Measurements from ENCODE around the gene PIKFYVE.
"Not testable (repeated sequence)": the region's sequence is repeated elsewhere in the genome, so short reads cannot be mapped to it uniquely, and the experiment has no call there.

Gene PIKFYVE

DNA sequence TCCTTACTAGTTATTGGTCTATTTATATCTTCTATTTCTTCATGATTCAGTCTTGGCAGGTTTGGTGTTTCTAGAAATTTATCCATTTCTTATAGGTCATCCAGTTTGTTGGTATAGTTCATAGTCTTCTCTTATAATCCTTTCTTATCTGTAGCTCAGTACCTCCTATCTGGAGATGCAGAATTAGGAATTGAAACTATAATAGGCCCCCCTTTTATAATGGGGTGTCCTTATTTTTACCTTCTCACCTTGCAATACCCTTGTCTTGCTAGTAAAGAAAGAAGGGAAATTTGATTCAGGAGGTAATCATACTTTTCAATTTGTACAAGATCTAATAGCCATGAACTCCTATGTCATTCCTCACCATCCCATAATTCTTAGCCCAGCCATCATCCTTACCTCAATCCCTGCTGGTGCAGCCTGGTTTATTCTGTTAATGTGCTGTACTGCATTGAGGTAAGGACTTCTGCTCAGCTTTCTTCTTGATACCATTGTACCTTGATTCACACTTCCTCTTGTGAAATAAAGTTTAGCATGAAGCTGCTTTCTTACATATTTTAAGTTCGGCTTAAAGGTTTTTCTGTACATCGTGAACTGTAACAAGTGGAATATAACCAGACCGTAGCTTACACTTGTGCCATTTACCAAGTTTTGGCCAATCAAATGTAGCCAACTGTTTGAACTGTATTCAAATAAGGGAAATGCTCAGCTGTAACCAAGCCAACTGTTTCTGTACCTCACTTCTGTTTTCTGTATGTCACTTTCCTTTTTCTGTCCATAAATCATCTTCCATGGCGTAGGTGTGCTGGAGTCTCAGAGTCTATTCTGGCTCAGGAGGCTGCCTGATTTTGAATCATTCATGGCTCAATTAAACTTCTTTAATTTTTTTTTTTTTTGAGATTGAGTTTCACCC, 100.4 kb downstream of the PIKFYVE start:
- FAIRE-seq = no peak

DNA sequence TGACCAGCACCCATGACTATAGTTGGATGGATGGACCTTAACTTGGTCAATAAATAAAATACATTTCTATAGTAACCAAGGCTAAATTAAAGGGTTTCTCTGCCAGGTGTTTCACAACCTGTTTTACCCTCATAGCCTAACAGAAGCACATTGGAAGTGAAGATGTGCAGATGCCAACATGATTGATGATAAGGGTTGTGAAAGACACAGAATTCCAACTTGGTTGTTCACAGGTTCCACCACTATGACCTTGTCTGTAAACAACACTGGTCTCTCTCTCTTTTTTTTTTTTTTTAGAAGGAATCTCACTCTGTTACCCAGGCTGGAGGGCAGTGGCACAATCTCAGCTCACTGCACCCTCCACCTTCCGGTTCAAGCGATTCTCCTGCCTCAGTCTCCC, 103.0 kb downstream of the PIKFYVE start:
- no peak for FAIRE-seq

DNA sequence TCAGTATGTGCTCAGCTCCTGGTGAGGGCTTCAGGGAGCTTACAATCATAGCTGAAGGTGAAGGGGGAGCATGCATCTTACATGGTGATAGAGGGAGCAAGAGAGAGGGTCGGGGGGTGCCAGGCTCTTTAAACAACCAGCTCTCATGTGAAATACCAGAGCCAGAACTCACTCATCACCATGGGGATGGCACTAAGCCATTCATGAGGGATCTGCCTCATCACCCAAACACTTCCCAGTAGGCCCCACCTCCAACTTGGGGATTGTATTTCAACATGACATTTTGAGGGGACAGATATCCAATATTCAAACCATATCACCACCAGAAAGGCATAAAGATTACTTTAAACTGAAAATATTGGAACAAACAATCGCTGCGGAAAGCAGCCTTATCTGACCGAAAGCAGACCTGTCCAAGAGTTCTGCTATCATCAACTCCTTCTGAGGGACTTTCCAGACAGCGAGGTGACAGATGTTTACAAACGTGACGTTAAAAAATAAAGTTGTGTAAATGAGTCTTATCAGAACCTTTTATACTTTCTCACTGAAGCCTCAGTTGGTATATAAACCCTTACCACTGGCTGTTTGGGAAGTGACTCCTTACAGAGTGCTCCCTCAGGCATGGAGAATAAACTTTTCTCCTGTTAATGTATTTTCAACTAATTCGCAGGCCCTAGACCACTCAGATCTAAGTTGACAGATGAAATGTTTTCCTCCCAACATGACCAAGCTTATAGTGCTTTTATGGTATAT, 105.0 kb downstream of the PIKFYVE start:
- FAIRE-seq = no peak

DNA sequence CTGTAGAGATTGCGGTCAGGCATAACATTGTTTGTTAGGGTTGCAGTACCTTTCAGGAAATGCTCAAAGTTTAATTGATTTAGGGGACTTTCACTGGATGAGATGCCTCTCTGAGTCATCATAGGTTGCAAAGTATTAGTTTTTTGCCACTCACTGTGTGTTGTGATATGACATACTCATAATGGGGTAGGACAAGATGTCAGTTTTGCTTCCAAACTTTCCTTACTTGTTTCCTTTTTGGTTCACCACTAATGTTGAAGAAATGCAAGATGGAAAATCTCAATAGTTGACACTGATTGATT, 105.5 kb downstream of the PIKFYVE start:
- FAIRE-seq = no peak

DNA sequence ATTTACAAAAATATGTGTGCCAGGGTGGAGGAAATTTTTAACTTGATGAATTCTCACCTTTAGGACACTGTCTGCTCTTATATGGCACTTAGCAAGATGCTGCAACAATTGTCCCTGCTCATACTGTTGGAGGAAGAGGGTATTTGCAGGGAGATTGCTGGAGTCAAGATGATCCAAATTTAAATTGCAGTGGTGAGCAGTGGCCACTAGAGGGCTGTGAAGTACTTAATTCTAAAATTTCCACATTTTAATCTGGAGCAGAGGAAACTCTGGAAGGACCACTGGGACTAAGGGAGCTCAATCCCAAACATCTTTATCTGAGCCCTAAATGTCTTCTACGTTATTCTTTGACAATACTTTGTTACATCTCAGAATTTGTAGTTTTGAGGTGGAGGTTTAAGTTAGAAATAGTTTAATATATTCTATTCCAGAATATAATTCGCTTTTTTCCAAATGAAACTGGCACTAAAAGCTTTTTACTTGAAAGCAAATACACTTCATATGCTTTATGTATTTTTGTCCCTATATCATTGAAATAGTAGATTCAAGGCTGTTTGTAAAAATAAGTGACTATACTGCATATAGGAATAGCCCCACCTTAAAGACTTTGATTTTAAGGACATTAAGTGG, 107.5 kb downstream of the PIKFYVE start:
- no peak for FAIRE-seq

DNA sequence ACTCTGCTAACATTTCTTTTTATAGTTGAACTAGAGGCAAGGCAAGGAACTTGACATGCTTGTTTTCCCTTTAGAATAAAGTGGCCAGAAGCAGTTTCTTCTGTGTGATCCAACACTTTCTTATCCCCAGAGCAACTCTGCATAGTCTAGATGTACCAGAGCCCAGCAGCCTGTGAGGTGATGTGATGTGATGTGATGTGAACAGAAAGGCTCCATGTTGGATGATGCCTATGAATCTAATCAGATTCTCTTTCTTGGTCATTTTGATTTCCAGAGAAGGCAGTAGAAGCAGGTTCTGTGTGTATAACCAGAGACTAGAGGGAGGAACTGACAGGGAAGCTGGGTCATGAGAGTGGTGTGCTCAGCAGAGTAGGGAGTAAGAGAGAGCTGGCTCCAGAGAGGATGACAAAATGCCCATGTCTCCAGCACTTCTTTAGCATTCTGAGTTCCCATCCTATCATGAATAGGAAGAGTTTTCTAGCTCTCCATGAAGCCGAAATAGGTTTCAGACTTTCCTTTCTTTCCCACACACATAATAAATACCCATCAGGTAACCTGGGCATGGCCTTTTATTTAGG, 109.5 kb downstream of the PIKFYVE start:
- FAIRE-seq = no peak

DNA sequence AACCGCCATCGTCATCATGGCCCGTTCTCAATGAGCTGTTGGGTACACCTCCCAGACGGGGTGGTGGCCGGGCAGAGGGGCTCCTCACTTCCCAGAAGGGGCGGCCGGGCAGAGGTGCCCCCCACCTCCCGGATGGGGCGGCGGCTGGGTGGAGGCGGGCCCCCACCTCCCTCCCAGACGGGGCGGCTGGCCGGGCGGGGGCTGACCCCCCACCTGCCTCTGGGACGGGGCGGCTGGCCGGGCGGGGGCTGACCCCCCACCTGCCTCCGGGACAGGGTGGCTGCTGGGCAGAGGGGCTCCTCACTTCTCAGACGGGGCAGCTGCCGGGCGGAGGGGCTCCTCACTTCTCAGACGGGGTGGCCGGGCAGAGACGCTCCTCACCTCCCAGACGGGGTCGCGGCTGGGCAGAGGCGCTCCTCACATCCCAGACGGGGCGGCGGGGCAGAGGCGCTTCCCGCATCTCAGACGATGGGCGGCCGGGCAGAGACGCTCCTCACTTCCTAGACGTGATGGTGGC, 111.3 kb downstream of the PIKFYVE start:
- not testable (repeated sequence) for FAIRE-seq

DNA sequence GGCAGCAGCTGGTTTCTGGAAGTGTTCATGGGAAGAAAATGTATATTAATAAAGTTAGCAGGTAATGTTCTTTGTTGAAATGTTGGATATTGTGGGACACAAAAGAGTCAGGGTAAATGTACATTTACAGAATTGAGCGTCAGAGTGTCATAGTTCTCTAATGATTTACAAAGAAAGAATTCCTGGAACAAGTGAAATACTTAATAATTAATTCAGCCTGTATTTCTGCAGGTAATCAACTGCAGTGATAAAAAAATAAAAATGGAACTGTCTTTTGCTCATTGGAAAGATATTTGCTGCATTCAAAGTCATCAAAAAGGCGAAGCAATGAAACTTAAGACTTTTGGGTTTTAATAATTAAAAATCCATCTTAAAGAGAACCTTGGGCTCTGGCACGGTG, 113.1 kb downstream of the PIKFYVE start:
- no peak for FAIRE-seq

DNA sequence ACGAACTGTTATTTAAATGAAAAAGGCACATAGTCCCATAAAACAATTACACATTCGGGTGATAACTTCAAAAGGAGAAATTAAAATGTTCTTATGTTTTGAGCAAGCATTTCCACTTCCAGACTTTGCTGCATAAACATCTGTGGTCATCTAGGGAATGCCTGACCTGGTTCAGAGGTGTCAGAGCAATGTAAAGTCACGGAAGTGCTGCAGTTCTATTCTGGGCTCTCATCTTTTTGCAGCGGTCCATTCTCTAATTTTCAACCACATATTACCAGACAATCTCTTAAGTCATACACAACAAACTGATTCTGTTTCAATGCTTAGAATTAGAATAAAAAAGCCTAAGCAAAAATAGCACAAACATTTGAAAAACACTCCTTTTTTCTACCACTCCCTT, 118.6 kb downstream of the PIKFYVE start:
- no peak for FAIRE-seq

DNA sequence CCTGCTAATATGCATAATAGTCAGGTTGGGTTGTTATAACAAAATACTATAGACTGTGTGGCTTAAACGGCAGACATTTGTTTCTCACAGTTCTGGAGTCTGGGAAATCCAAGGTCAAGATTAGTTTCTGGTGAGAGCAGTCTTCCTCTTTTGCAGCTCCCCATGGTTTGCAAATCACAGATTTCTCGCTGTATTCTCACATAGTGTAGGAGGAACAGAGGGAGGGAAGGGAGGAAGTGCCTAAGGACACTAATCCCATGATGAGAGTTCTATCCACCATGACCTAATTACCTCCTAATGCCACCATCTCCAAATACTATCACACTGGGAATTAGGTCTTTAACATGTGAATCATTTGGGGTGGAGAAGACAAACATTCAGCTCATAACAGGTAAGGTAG, 120.5 kb downstream of the PIKFYVE start:
- FAIRE-seq = no peak

DNA sequence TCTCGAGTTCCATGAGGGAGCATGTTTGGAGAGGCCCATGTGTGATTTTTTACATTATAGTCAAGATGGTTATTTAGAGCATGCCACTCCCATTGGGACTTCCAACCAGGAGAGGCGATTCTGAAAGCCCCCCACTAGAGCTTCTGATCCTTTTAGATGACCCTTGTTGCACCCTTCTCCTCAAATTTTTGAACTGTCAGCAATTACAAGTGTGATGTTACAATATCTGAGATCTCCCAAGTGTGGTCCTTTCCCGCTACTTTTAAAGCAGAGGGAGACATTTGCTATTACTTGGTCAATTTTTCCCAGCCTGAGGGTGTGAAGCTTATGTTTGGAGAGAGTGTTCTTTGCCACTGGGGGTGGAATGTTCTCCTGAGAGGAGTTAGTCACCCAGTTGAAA, 123.9 kb downstream of the PIKFYVE start:
- no peak for FAIRE-seq

DNA sequence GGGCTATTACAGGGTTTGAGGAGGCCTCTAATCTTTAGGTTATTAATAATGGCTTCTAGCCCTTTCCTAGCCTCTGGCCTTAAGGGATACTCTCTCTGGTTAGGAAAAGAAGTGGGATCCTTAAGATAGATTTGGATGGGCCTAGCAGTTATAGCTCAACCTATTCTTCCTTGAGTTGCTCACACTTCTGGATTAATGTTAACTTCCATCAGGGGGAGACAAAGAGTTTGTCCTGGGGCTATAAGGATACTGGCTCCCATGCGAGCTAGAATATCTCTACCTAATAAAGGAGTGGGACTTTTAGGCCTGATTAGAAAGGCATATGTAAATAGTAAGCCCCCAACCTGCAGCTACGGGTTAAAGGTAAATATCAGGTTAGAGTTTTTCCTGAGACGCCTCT, 126.2 kb downstream of the PIKFYVE start:
- FAIRE-seq = no peak

DNA sequence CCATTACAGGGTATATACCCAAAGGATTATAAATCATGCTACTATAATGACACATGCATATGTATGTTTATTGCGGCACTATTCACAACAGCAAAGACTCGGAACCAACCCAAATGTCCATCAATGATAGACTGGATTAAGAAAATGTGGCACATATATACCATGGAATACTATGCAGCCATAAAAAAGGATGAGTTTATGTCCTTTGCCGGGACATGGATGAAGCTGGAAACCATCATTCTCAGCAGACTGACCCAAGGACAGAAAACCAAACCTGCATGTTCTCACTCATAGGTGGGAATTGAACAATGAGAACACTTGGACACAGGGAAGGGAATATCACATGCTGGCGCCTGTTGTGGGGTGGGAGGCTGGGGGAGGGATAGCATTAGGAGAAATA, 130.7 kb downstream of the PIKFYVE start:
- not testable (repeated sequence) for FAIRE-seq

DNA sequence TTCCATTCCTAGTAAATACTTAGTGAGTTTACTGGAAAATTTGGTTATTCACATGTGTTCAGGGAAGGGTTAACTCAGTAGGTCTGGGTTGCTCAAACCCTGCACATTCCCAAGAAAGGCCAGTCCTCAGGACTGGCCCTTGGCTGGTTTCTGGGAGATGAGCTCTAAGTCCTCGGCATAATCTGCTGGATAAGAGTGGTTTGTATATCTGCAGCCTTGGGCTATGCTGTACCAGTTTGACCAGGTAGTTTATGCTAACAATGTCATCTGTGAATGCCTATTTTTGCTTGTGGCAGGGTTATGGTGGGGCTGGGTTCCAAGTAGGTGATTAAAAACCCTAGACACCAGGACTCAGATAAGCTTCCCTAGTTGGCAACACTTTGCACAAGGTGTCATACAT, 133.1 kb downstream of the PIKFYVE start:
- FAIRE-seq = no peak

DNA sequence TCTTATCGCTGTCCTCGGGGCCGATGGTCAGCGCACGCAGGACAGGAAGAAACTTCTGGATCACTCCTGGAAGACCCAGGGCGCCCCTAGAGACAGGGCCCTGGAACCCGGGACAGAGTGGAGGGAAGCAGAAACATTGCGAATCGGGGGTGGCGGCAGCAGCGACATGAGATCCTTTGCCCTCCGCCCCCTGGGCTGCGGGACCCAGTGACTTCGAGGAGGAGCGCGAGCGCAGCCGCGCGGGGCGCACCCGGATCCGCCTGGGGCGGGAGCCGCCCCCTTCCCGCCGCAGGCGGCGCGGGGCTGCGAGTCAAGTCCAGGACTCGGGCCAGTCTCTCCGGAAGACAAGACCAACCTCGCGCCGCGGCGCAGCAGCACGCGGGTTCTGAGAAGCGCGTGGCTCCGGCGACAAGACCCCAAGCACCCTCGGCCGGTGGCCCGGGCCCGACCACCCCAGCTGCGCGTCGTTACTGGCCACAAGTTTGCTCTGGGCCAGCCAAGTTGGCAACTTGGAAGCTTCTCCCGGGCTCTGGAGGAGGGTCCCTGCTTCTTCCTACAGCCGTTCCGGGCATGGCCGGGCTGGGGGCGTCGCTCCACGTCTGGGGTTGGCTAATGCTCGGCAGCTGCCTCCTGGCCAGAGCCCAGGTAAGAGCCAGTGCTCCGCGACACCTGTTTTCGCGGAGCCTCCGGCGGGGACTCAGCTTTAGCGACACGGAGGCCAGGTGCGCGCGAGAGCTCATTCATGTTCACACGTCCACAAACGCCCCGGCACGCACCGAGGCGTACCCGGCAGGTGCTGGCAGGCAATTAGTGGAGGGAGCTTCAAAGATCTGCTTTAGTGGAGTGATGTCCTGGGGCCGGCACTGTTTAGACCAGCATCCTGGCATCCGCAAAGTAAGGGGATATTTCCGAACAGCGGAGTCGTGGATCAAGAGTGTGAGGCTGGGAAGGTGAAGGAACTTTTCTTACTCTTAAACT, 140.7 kb downstream of the PIKFYVE start, which contains the start of gene PTH2R:
Gene PTH2R, plus strand, starts transcription at position 319 of the 978 bp plus-strand sequence. Its CDS starts 252 bp downstream, at position 571.
- FAIRE-seq = no peak

DNA sequence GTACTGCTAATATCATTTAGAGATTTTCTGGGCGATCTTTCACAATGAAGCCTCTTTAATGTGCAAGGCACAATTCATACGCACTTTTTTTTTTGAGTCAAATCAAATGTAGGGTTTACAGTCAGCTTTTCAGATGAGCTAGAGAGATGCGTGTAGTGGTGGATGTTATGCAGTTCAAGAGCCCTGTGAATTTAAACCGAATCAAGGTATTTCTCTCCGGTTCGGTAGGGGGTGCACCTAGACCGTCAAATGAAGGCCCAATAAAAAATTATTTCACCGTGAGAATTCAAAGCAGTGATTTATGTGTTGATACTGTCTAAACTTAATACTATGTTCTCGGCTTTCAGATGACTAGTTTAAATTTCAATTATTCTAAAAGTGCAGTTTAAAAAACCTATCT, 141.6 kb downstream of the PIKFYVE start:
- FAIRE-seq = no peak

Data from colon (tissue), 2 donors.